ENCODE measurements around the gene NDUFV3. TPM values are rescaled to one million over a fixed set of nuclear protein-coding genes. Genes with fewer than 3 reads are reported as not detected.
"Not testable (repeated sequence)": the region's sequence is repeated elsewhere in the genome, so short reads cannot be mapped to it uniquely, and the experiment has no call there.

Gene NDUFV3
- total and polyA plus RNA-seq, 8 donors: 19.2 to 51.3 (median 36.7) TPM

- not testable (repeated sequence) for DNase-seq, H3K9me3 ChIP-seq, H3K4me3 ChIP-seq, H3K27me3 ChIP-seq, H3K36me3 ChIP-seq
- Histone ChIP-seq H3K27ac (peak overlapping the region in 1 of 5 donors; percentile 64), H3K4me1 (peaks cover 0 to 10% (median 4%) of the 10 kb centered on the region in 4 donors)
- intact Hi-C loops (cut with DNase I; ENCODE audit: low total_unique reads): loop anchor here (10.0 kb wide), 1 partner anchor 51 kb away; no protein-coding TSS in a partner anchor
- WGBS, 5 donors: 86 to 94% (median 89%) methylated on average over 7 to 12 of the region's 12 CpGs
These were observed 40.9 kb downstream of the NDUFV3 start for GRCh38 chr21:42933973-42934372.

GRCh38 chr21:42936360-42936759, 43.3 kb downstream of the NDUFV3 start:
- not testable (repeated sequence) for H3K27me3 ChIP-seq, H3K27ac ChIP-seq, H3K36me3 ChIP-seq, DNase-seq, H3K4me3 ChIP-seq, H3K9me3 ChIP-seq
- intact Hi-C loops (cut with DNase I; ENCODE audit: low total_unique reads): loop anchor here (10.0 kb wide), 1 partner anchor 48 kb away; no protein-coding TSS in a partner anchor
- H3K4me1 ChIP-seq: peaks cover 0 to 21% (median 10%) of the 10 kb centered on the region in 4 donors
- WGBS, 5 donors: 65 to 92% (median 77%) methylated on average over 2 to 5 of the region's 5 CpGs

GRCh38 chr21:42937034-42937940, 44.2 kb downstream of the NDUFV3 start:
- H3K9me3 ChIP-seq, H3K4me3 ChIP-seq, H3K27me3 ChIP-seq, H3K36me3 ChIP-seq, H3K27ac ChIP-seq, DNase-seq: not testable (repeated sequence)
- 72 to 84% (median 81%) methylated on average over 16 of the region's 16 CpGs for WGBS, 5 donors
- intact Hi-C loops (cut with DNase I; ENCODE audit: low total_unique reads): loop anchor here (10.0 kb wide), 1 partner anchor 48 kb away; no protein-coding TSS in a partner anchor
- peaks cover 0 to 21% (median 10%) of the 10 kb centered on the region in 4 donors for H3K4me1 ChIP-seq

- Histone ChIP-seq H3K4me1 (peaks cover 0 to 21% (median 10%) of the 10 kb centered on the region in 4 donors), H3K27me3 (no peaks in the 10 kb centered on the region), H3K27ac (no peak overlapping the region), H3K4me3 (no peak overlapping the region), H3K36me3 (no peaks in the 10 kb centered on the region), H3K9me3 (no peaks in the 10 kb centered on the region)
- TF ChIP-seq CTCF (IDR thresholded peaks at IDR 0.05) (no peak), POLR2AphosphoS5 (IDR thresholded peaks at IDR 0.05) (no peak), EP300 (IDR thresholded peaks at IDR 0.05) (no peak), POLR2A (IDR thresholded peaks at IDR 0.05) (no peak)
- intact Hi-C loops (cut with DNase I; ENCODE audit: low total_unique reads): loop anchor here (10.0 kb wide), 1 partner anchor 47 kb away; no protein-coding TSS in a partner anchor
- WGBS, 5 donors: 83 to 93% (median 89%) methylated on average over 21 of the region's 21 CpGs
- peak in 1 of 2 donors; percentile 47 for DNase-seq
These were observed 45.0 kb downstream of the NDUFV3 start for GRCh38 chr21:42937960-42938605.

GRCh38 chr21:42938606-42938995, 45.5 kb downstream of the NDUFV3 start:
- not testable (repeated sequence) for H3K4me3 ChIP-seq, H3K36me3 ChIP-seq, H3K27ac ChIP-seq, H3K27me3 ChIP-seq, H3K9me3 ChIP-seq, DNase-seq
- H3K4me1 ChIP-seq: peaks cover 0 to 19% (median 8%) of the 10 kb centered on the region in 4 donors
- WGBS, 5 donors: 90 to 93% (median 90%) methylated on average over 6 of the region's 6 CpGs
- intact Hi-C loops (cut with DNase I; ENCODE audit: low total_unique reads): loop anchor here (10.0 kb wide), 1 partner anchor 46 kb away; no protein-coding TSS in a partner anchor

- TF ChIP-seq POLR2AphosphoS5 (IDR thresholded peaks at IDR 0.05) (peak; percentile 49 to 74 (median 59)), CTCF (IDR thresholded peaks at IDR 0.05) (no peak)
- Histone ChIP-seq H3K27ac (peak overlapping the region in 3 of 5 donors; percentile 65 to 76 (median 75)), H3K9me3 (no peaks in the 10 kb centered on the region), H3K36me3 (no peaks in the 10 kb centered on the region), H3K27me3 (no peaks in the 10 kb centered on the region), H3K4me1 (peaks cover 0 to 12% (median 5%) of the 10 kb centered on the region in 4 donors), H3K4me3 (no peak overlapping the region)
- peak; percentile 73 to 94 for DNase-seq
- intact Hi-C loops (cut with DNase I; ENCODE audit: low total_unique reads): loop anchor here (10.0 kb wide), 1 partner anchor 45 kb away; no protein-coding TSS in a partner anchor
- 44 to 64% (median 51%) methylated on average over 16 of the region's 16 CpGs for WGBS, 5 donors
These were observed 46.7 kb downstream of the NDUFV3 start for GRCh38 chr21:42939582-42940413.
